Trophoblast cell (in vitro differentiated cells and primary cell): ENCODE results near the gene MYL4.
"Not testable (repeated sequence)": the region's sequence is repeated elsewhere in the genome, so short reads cannot be mapped to it uniquely, and the experiment has no call there.

Source experiments
- DNase-seq, 2 donors: peaks; one replicate each; pipeline ENCODE4 v3.0.0-alpha.2; 2016
- H2AFZ ChIP-seq: 2 replicates; pipeline ENCODE4 v1.6.1; 2013; ENCODE audit warnings: low read length, moderate library complexity, mild to moderate bottlenecking; ENCODE audit not compliant: insufficient read depth, poor library complexity
- H2AK5ac ChIP-seq: 2 replicates; pipeline ENCODE4 v1.6.1; 2013; ENCODE audit warnings: mild to moderate bottlenecking, low read length
- H2BK120ac ChIP-seq: 2 replicates; pipeline ENCODE4 v1.6.1; 2013; ENCODE audit warnings: low read length, mild to moderate bottlenecking, moderate library complexity; ENCODE audit not compliant: insufficient read depth, poor library complexity
- H2BK12ac ChIP-seq: 2 replicates; pipeline ENCODE4 v1.6.1; 2013; ENCODE audit warnings: mild to moderate bottlenecking, low read length, moderate library complexity
- H2BK5ac ChIP-seq: 2 replicates; pipeline ENCODE4 v1.6.1; 2013; ENCODE audit warnings: low read length, low read depth, moderate library complexity, mild to moderate bottlenecking; ENCODE audit not compliant: poor library complexity
- H3K14ac ChIP-seq: 2 replicates; pipeline ENCODE4 v1.6.1; 2013; ENCODE audit warnings: mild to moderate bottlenecking, low read length
- H3K18ac ChIP-seq: 2 replicates; pipeline ENCODE4 v1.6.1; 2013; ENCODE audit warnings: mild to moderate bottlenecking, low read length
- H3K23ac ChIP-seq: 2 replicates; pipeline ENCODE4 v1.6.1; 2013; ENCODE audit warnings: low read length
- H3K27ac ChIP-seq: 2 replicates; pipeline ENCODE4 v1.5.1; 2013; ENCODE audit warnings: low read depth, mild to moderate bottlenecking, inconsistent platforms, low read length, moderate library complexity
- H3K27me3 ChIP-seq: 2 replicates; pipeline ENCODE4 v1.6.1; 2013; ENCODE audit warnings: inconsistent platforms, mild to moderate bottlenecking, low read length, moderate library complexity; ENCODE audit not compliant: insufficient read depth
- H3K36me3 ChIP-seq, 2 experiments: 1 replicate in 1 of 2; 2 replicates in 1 of 2; pipeline ENCODE4 v1.6.1; 2013; ENCODE audit warnings: low read length in 2 of 2, mild to moderate bottlenecking in 2 of 2, moderate library complexity in 1 of 2; ENCODE audit not compliant: insufficient read depth in 2 of 2, control insufficient read depth in 1 of 2
- H3K4ac ChIP-seq: 2 replicates; pipeline ENCODE4 v1.6.1; 2013; ENCODE audit warnings: low read depth, mild to moderate bottlenecking, low read length, moderate library complexity
- H3K4me1 ChIP-seq, 2 experiments: 1 replicate in 1 of 2; 2 replicates in 1 of 2; pipeline ENCODE4 v1.6.1; 2013; ENCODE audit warnings: low read length in 2 of 2, mild to moderate bottlenecking in 2 of 2, moderate library complexity in 1 of 2; ENCODE audit not compliant: insufficient read depth in 2 of 2, control insufficient read depth in 1 of 2
- H3K4me2 ChIP-seq: 2 replicates; pipeline ENCODE4 v1.6.1; 2013; ENCODE audit warnings: inconsistent platforms, mild to moderate bottlenecking, low read length, moderate library complexity
- H3K4me3 ChIP-seq: 2 replicates; pipeline ENCODE4 v1.5.1; 2013; ENCODE audit warnings: mild to moderate bottlenecking, low read depth, low read length, inconsistent platforms
- H3K79me1 ChIP-seq: one replicate; pipeline ENCODE4 v1.6.1; 2013; ENCODE audit warnings: low read length
- H3K79me2 ChIP-seq: 2 replicates; pipeline ENCODE4 v1.6.1; 2013; ENCODE audit warnings: low read length, mild to moderate bottlenecking; ENCODE audit not compliant: control insufficient read depth, insufficient read depth, poor library complexity
- H3K9ac ChIP-seq: 2 replicates; pipeline ENCODE4 v1.6.1; 2013; ENCODE audit warnings: mild to moderate bottlenecking, low read length
- H3K9me3 ChIP-seq: 2 replicates; pipeline ENCODE4 v1.6.1; 2013; ENCODE audit warnings: low read depth, mild to moderate bottlenecking, control low read depth, inconsistent platforms, low read length; ENCODE audit not compliant: insufficient read depth
- H4K12ac ChIP-seq: 2 replicates; pipeline ENCODE4 v1.6.1; 2013; ENCODE audit warnings: low read depth, mild to moderate bottlenecking, low read length, moderate library complexity
- H4K8ac ChIP-seq: 2 replicates; pipeline ENCODE4 v1.6.1; 2013; ENCODE audit warnings: low read depth, mild to moderate bottlenecking, low read length, moderate library complexity
- H4K91ac ChIP-seq: one replicate; pipeline ENCODE4 v1.6.1; 2013; ENCODE audit warnings: low read depth, mild to moderate bottlenecking, low read length, moderate library complexity
- whole genome bisulfite sequencing: extraction: QIAGEN DNeasy Blood & Tissue Kit; methylation state at CpG from one replicate; pipeline ENCODE4 v1.1.7; 2013; ENCODE audit warnings: missing lambda C conversion rate; ENCODE audit not compliant: insufficient read length, insufficient coverage; ENCODE audit errors: extremely low coverage; 5-methylcytosine and 5-hydroxymethylcytosine counted together

Gene MYL4

DNA sequence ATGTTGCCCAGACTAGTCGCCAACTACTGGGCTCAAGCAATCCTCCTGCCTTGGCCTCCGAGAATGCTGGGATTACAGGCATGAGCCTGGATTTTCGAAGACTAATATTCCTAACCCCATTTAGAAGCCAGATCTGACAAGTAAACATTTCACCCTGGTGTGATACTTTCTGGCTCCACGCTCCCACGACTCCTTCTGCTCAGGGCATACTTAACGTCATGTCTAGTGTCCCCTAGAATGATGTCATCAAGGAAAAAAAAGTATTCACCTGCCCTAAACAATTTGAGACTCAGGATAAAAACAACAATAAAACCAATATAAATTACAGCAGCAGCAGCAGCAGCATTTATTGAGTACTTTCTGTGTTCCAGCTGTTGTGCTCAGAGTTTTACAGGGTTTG is 57.6 kb downstream of the MYL4 start:
- Histone ChIP-seq H3K14ac (no peak overlapping the region), H3K36me3 (no peaks in the 10 kb centered on the region), H3K79me1 (no peaks in the 10 kb centered on the region), H4K8ac (no peak overlapping the region), H3K4me2 (peak overlapping the region; percentile 8), H3K18ac (no peak overlapping the region), H3K4me1 (peaks cover 0 to 8% of the 10 kb centered on the region in 2 experiments), H2BK120ac (no peak overlapping the region), H2AK5ac (no peak overlapping the region), H3K23ac (no peak overlapping the region), H3K9me3 (peaks cover 3% of the 10 kb centered on the region), H4K12ac (no peak overlapping the region), H2BK12ac (no peak overlapping the region), H3K79me2 (no peaks in the 10 kb centered on the region), H2AFZ (no peak overlapping the region), H3K9ac (no peak overlapping the region), H3K4me3 (no peak overlapping the region), H3K4ac (no peak overlapping the region), H4K91ac (no peak overlapping the region), H3K27ac (no peak overlapping the region), H2BK5ac (no peak overlapping the region), H3K27me3 (no peaks in the 10 kb centered on the region)
- no CpG with 5 or more reads among the region's 6 CpGs for WGBS
- DNase-seq = no peak

DNA sequence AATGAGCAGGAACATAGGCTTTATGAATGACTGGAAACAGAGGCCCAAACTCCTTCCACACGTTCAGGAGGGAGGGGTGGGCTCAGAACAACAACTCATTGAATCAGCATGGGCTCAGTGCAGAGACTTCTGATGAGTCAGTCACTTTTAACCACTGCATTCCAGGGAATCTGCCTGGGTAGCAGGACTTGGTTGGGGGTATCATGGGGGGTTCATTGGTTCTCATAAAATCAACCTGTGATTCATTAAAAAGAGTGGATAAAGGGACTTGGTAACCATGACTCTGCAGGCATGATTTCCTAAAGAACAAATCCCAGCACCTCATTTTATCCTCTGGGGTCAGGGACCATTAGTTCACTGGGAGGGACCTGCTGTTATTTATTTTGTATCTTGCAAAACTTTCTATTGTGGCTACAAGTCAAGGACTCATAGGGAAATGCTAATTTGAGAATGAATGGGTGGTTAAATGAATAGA is 58.2 kb downstream of the MYL4 start:
- no peak overlapping the region for H3K4me3 ChIP-seq
- H3K4me1 ChIP-seq = peaks cover 0 to 8% of the 10 kb centered on the region in 2 experiments
- H3K9ac ChIP-seq = no peak overlapping the region
- peak overlapping the region; percentile 8 for H3K4me2 ChIP-seq
- no peak overlapping the region for H3K27ac ChIP-seq
- H3K23ac ChIP-seq = no peak overlapping the region
- no peak overlapping the region for H2BK12ac ChIP-seq
- no peak overlapping the region for H3K4ac ChIP-seq
- no peak overlapping the region for H2AFZ ChIP-seq
- WGBS = no CpG with 5 or more reads among the region's 1 CpG
- H3K9me3 ChIP-seq = peaks cover 3% of the 10 kb centered on the region
- no peak overlapping the region for H3K18ac ChIP-seq
- H2BK120ac ChIP-seq = no peak overlapping the region
- no peak overlapping the region for H4K8ac ChIP-seq
- no peak for DNase-seq
- H3K79me2 ChIP-seq = no peaks in the 10 kb centered on the region
- no peaks in the 10 kb centered on the region for H3K36me3 ChIP-seq
- H4K12ac ChIP-seq = no peak overlapping the region
- no peaks in the 10 kb centered on the region for H3K27me3 ChIP-seq
- no peak overlapping the region for H2BK5ac ChIP-seq
- no peak overlapping the region for H3K14ac ChIP-seq
- no peak overlapping the region for H4K91ac ChIP-seq
- no peaks in the 10 kb centered on the region for H3K79me1 ChIP-seq
- H2AK5ac ChIP-seq = no peak overlapping the region

DNA sequence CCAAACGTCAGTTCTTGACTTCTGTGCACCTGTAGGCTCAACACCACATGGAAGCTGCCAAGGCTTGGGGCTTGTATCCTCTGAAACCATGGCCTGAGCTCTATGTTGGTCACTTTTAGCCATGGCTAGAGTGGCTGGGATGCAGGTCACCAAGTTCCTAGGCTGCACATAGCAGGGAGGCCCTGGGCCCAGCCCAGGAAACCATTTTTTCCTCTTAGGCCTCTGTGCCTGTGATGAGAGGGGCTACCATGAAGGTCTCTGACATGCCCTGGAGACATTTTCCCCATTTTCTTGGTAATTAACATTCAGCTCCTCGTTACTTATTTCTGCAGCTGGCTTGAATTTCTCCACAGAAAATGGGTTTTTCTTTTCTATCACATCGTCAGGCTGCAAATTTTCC is 59.8 kb downstream of the MYL4 start:
- H2AFZ ChIP-seq = not testable (repeated sequence)
- WGBS = no CpG with 5 or more reads among the region's 3 CpGs

DNA sequence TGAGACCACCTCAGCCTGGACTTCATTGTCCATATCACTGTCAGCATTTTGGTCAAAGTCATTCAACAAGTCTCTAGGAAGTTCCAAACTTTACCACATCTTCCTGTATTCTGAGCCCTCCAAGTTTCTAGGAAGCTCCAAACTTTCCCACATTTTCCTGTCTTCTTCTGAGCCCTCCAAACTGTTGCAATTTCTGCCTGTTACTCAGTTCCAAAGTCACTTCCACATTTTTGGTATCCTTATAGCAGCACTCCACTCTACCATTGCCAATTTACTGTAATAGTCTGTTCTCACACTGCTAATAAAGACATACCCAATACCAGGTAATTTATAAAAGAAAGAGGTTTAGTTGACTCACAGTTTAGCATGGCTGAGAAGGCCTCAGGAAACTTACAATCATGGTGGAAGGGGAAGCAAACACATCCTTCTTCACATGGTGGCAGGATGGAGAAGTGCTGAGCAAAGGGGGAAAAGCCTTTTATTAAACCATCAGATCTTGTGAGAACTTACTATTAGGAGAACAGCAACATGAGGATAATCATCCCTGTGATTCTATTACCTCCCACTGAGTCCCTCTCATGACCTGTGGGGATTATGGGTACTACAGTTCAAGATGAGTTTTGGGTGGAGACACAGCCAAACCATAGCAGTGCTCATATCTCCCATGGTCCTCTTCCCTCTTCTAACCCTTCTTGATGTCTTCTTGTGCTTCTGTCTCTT is 60.6 kb downstream of the MYL4 start:
- H3K4me3 ChIP-seq, H2AFZ ChIP-seq, H2BK5ac ChIP-seq, H4K91ac ChIP-seq, H3K23ac ChIP-seq, H3K4ac ChIP-seq, H2BK12ac ChIP-seq, DNase-seq, H3K9ac ChIP-seq, H2AK5ac ChIP-seq, H3K9me3 ChIP-seq, H3K36me3 ChIP-seq, H2BK120ac ChIP-seq, H3K18ac ChIP-seq, H3K27me3 ChIP-seq, H3K4me2 ChIP-seq, H3K14ac ChIP-seq, H3K79me1 ChIP-seq, H4K12ac ChIP-seq, H3K27ac ChIP-seq, H3K79me2 ChIP-seq, H4K8ac ChIP-seq: not testable (repeated sequence)
- H3K4me1 ChIP-seq = peaks cover 0 to 10% of the 10 kb centered on the region in 2 experiments

More for the DNA sequence above, 59.8 kb downstream of the MYL4 start:
- H3K4me3 ChIP-seq, H3K27me3 ChIP-seq, H3K4me1 ChIP-seq, H4K12ac ChIP-seq, DNase-seq, H3K18ac ChIP-seq, H2BK120ac ChIP-seq, H2AK5ac ChIP-seq, H3K14ac ChIP-seq, H3K4me2 ChIP-seq, H3K79me1 ChIP-seq, H3K9ac ChIP-seq, H2BK12ac ChIP-seq, H4K8ac ChIP-seq, H3K4ac ChIP-seq, H4K91ac ChIP-seq, H3K23ac ChIP-seq, H3K79me2 ChIP-seq, H3K27ac ChIP-seq, H3K36me3 ChIP-seq, H2BK5ac ChIP-seq, H3K9me3 ChIP-seq: not testable (repeated sequence)
